Peyer's patch (tissue), 4 donors: ENCODE measurements around the gene PDE3A.

ENCODE experiments used
- CTCF ChIP-seq, 6 experiments: fragments of 450-650 bp in 4 of 6; fragments of 200-600 bp in 2 of 6; sonication (generic) in 1 of 6; IDR thresholded peaks; one replicate each; pipeline ENCODE4 v1.5.1; 2017 to 2019; ENCODE audit warnings: antibody characterized with exemption in 6 of 6, mild to moderate bottlenecking in 3 of 6, moderate library complexity in 1 of 6
- POLR2A ChIP-seq, 2 donors: fragments of 450-650 bp; IDR thresholded peaks; one replicate each; pipeline ENCODE4 v1.5.1; 2017; ENCODE audit warnings: antibody characterized with exemption in 2 of 2, mild to moderate bottlenecking in 2 of 2, moderate library complexity in 2 of 2

- TF ChIP-seq CTCF (IDR thresholded peaks at IDR 0.05) (no peak), POLR2A (IDR thresholded peaks at IDR 0.05) (no peak)
Measured at GRCh38 chr12:20493934-20494333, 125.6 kb downstream of the PDE3A start.
